ENCODE data around the gene SPAG6.

The SPAG6 gene

GRCh38 chr10:22415072-22415471, 69.8 kb downstream of the SPAG6 start:
- no peak for TF ChIP-seq EZH2phosphoT487 (IDR thresholded peaks at IDR 0.05; ENCODE audit: low read length)
- TF ChIP-seq, protein P1, sequence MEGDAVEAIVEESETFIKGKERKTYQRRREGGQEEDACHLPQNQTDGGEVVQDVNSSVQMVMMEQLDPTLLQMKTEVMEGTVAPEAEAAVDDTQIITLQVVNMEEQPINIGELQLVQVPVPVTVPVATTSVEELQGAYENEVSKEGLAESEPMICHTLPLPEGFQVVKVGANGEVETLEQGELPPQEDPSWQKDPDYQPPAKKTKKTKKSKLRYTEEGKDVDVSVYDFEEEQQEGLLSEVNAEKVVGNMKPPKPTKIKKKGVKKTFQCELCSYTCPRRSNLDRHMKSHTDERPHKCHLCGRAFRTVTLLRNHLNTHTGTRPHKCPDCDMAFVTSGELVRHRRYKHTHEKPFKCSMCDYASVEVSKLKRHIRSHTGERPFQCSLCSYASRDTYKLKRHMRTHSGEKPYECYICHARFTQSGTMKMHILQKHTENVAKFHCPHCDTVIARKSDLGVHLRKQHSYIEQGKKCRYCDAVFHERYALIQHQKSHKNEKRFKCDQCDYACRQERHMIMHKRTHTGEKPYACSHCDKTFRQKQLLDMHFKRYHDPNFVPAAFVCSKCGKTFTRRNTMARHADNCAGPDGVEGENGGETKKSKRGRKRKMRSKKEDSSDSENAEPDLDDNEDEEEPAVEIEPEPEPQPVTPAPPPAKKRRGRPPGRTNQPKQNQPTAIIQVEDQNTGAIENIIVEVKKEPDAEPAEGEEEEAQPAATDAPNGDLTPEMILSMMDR (IDR thresholded peaks at IDR 0.05; ENCODE audit: low read length), result no peak

GRCh38 chr10:22417736-22418268, 72.5 kb downstream of the SPAG6 start:
- no peaks in the 10 kb centered on the region for H3K27me3 ChIP-seq (replicated peaks; ENCODE audit: insufficient read depth, low read length)
- H3K36me3 ChIP-seq (replicated peaks; ENCODE audit: insufficient read depth, low read length), result no peaks in the 10 kb centered on the region
- no peak for TF ChIP-seq EZH2phosphoT487 (IDR thresholded peaks at IDR 0.05; ENCODE audit: low read length)
- no peak for TF ChIP-seq EZH2 (optimal IDR thresholded peaks at IDR 0.05; ENCODE audit: low read depth, low read length)
- TF ChIP-seq, protein P1 (IDR thresholded peaks at IDR 0.05; ENCODE audit: low read length), result no peak
- H2AFZ ChIP-seq (ENCODE audit: low read length), result no peak overlapping the region
- no peaks in the 10 kb centered on the region for H3K9me3 ChIP-seq (replicated peaks; ENCODE audit: insufficient read depth, low read length)
- H3F3A ChIP-seq (ENCODE audit: insufficient read depth, low read length), result no peaks in the 10 kb centered on the region
- no peaks in the 10 kb centered on the region for H3K9me2 ChIP-seq (replicated peaks; ENCODE audit: insufficient read depth, low read length)
- H3K4me1 ChIP-seq (ENCODE audit: low read length), result no peaks in the 10 kb centered on the region
- H3K4me2 ChIP-seq (ENCODE audit: low read depth, low read length), result no peak overlapping the region
- no peak for DNase-seq
- H3K79me2 ChIP-seq (ENCODE audit: low read length), result no peaks in the 10 kb centered on the region
- H4K20me1 ChIP-seq (ENCODE audit: insufficient read depth, low read length), result no peaks in the 10 kb centered on the region
- no peak overlapping the region for H3K27ac ChIP-seq (ENCODE audit: low read length)
- H3K9ac ChIP-seq (ENCODE audit: low read length), result no peak overlapping the region
- no peak overlapping the region for H3K4me3 ChIP-seq (ENCODE audit: low read length)

More at GRCh38 chr10:22415072-22415471, 69.8 kb downstream of the SPAG6 start:
- Histone ChIP-seq H3F3A (ENCODE audit: insufficient read depth, low read length) (no peaks in the 10 kb centered on the region), H2AFZ (ENCODE audit: low read length) (no peak overlapping the region), H3K27ac (ENCODE audit: low read length) (no peak overlapping the region), H3K4me3 (ENCODE audit: low read length) (no peak overlapping the region), H3K27me3 (replicated peaks; ENCODE audit: insufficient read depth, low read length) (no peaks in the 10 kb centered on the region), H4K20me1 (ENCODE audit: insufficient read depth, low read length) (no peaks in the 10 kb centered on the region), H3K36me3 (replicated peaks; ENCODE audit: insufficient read depth, low read length) (no peaks in the 10 kb centered on the region), H3K79me2 (ENCODE audit: low read length) (no peaks in the 10 kb centered on the region), H3K9me3 (replicated peaks; ENCODE audit: insufficient read depth, low read length) (no peaks in the 10 kb centered on the region), H3K4me2 (ENCODE audit: low read depth, low read length) (no peak overlapping the region), H3K4me1 (ENCODE audit: low read length) (no peaks in the 10 kb centered on the region), H3K9ac (ENCODE audit: low read length) (no peak overlapping the region), H3K9me2 (replicated peaks; ENCODE audit: insufficient read depth, low read length) (no peaks in the 10 kb centered on the region)
- DNase-seq, result no peak

DNA sequence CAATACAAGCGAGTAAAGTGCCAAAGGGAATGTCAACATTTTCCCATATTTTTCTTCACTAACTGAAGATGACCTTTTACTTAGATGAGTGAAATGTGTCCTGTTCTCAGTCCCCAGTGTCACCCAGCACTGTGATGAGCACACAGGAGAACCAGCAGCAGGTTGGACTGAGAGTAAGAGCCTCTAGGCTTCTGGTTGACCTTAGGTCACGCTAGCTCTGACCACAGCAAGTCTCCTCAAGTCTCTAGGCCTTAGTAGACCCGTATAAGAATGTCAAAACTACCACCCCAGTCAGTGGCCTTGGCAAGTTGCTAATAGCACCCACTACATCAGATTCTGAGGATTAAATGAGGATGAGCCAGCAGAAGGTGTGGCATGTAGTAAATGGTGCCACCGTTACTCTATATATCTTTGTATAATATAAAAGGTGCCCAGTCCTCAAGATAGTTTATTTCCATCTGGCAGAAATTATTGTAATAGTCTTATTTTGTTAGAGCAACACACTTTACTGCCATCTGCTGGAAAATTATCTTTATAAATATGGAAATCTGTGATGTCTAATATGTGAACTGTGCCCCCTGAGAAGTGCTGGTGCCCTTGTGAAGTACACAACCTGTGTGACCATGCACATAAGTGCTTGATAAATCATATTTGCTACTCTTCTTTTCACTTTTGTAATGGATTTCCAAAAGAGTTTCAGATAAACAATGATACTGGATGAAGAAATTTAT, 75.7 kb downstream of the SPAG6 start:
- Histone ChIP-seq H3K27me3 (replicated peaks; ENCODE audit: insufficient read depth, low read length) (no peaks in the 10 kb centered on the region), H3K4me2 (ENCODE audit: low read depth, low read length) (no peak overlapping the region), H3K9me3 (replicated peaks; ENCODE audit: insufficient read depth, low read length) (no peaks in the 10 kb centered on the region), H3F3A (ENCODE audit: insufficient read depth, low read length) (no peaks in the 10 kb centered on the region), H3K79me2 (ENCODE audit: low read length) (no peaks in the 10 kb centered on the region), H3K27ac (ENCODE audit: low read length) (no peak overlapping the region), H3K36me3 (replicated peaks; ENCODE audit: insufficient read depth, low read length) (no peaks in the 10 kb centered on the region), H3K9me2 (replicated peaks; ENCODE audit: insufficient read depth, low read length) (no peaks in the 10 kb centered on the region), H2AFZ (ENCODE audit: low read length) (no peak overlapping the region), H3K9ac (ENCODE audit: low read length) (no peak overlapping the region), H4K20me1 (ENCODE audit: insufficient read depth, low read length) (no peaks in the 10 kb centered on the region), H3K4me3 (ENCODE audit: low read length) (no peak overlapping the region), H3K4me1 (ENCODE audit: low read length) (no peaks in the 10 kb centered on the region)
- TF ChIP-seq EZH2phosphoT487 (IDR thresholded peaks at IDR 0.05; ENCODE audit: low read length), result no peak
- TF ChIP-seq, protein P1 (IDR thresholded peaks at IDR 0.05; ENCODE audit: low read length), result peak; percentile 46
- peak; percentile 72 for DNase-seq
